GM12891 (cell line): ENCODE measurements around the gene ANXA3.

Source experiments
- POLR2AphosphoS5 ChIP-seq: IDR thresholded peaks from 2 replicates; pipeline ENCODE4 v1.6.1; 2011; ENCODE audit warnings: low read depth, low read length, control low read depth
- TAF1 ChIP-seq: IDR thresholded peaks from 2 replicates; pipeline ENCODE4 v1.6.1; 2011; ENCODE audit warnings: low read depth, low read length, control low read depth

DNA sequence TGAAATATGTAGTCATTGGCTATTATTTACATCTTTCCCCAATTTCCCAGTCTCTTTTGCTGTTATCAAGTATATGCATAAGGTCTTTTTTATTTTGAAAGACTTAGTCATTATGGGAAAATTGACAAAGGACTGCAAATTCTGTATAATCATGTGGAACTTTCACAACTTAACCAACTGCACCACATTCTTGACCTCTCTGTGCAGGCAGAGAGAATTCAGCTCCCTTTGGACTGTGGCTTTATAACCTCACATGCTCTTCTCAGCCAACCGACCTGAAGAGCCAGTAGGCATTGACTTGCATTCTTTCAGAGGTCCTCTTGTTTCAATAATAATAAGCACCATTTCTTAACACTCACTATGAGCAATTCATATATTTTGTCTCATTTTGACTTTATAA is 66.9 kb downstream of the ANXA3 start:
- TF ChIP-seq TAF1 (no peak), POLR2AphosphoS5 (no peak)
